LNCAP (cell line): ENCODE measurements around the gene SLC8A1.

Experiments used
- TF ChIP-seq, protein P1 (sequence below): fragments of 450-650 bp; IDR thresholded peaks from 2 replicates; pipeline ENCODE4 v1.5.1; 2017; ENCODE audit warnings: mild to moderate bottlenecking

Gene SLC8A1

DNA sequence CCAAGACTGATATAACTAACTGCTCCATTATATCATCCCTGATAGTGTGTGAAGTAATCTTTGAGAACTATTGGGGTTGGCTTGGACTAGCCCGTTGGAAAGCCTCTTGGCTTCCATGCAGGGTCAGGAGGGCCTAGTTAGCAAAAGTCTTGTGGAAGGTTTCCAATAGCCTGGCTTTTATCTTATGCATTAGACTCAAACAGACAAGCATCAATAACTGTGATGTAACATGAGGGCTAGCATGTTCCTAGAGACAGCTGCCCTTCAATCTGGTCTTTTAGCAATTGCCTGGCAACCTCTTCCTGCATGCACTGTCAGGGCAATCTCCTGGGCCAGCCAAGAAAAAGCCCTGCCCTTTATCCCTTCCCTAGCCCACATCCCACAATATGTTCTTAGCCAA lies 18.2 kb downstream of the SLC8A1 start:
- TF ChIP-seq, protein P1, sequence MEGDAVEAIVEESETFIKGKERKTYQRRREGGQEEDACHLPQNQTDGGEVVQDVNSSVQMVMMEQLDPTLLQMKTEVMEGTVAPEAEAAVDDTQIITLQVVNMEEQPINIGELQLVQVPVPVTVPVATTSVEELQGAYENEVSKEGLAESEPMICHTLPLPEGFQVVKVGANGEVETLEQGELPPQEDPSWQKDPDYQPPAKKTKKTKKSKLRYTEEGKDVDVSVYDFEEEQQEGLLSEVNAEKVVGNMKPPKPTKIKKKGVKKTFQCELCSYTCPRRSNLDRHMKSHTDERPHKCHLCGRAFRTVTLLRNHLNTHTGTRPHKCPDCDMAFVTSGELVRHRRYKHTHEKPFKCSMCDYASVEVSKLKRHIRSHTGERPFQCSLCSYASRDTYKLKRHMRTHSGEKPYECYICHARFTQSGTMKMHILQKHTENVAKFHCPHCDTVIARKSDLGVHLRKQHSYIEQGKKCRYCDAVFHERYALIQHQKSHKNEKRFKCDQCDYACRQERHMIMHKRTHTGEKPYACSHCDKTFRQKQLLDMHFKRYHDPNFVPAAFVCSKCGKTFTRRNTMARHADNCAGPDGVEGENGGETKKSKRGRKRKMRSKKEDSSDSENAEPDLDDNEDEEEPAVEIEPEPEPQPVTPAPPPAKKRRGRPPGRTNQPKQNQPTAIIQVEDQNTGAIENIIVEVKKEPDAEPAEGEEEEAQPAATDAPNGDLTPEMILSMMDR = no peak

DNA sequence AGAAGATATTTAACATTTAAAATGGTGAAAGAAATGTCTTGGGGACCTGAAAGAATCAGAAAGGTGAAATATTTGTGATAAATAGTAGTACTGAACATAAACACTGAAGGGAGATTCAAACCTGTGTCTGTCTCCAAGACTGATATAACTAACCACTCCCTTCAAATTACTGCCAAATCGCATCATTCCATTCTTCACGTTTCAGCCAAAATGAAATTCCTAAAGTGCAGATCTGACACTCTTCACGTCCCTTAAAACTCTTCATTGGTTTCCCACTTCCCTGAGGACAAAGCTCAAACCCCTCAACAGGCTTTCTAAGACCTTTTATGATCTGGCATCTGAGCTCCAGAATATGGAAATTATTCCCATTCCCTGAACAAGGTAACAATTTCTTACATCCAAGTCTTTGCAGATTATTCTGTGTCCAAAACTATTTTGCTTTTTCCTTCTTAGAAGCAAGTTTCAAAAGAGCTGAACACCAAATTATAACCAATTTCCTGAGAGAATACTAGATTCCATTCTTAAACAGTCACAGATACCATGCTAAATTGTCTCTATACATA lies 18.9 kb downstream of the SLC8A1 start:
- TF ChIP-seq, protein P1 = no peak

DNA sequence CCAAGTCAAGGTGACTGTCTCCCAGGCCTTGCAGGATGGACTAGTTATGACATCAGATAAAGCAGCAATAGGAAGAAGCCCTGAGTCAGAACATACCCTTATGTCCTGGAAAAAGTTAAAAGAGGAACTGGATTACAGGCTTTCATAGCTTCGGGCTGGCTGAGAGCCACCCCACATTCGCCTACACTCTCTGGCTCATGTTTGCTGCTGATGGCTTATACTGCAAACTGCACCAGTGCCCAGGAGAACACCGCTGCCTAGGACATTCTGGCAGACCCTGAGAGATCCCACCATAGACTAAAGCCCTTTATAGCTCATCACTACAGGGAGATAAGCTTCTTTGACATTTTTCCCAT lies 20.3 kb downstream of the SLC8A1 start:
- TF ChIP-seq, protein P1 = no peak

DNA sequence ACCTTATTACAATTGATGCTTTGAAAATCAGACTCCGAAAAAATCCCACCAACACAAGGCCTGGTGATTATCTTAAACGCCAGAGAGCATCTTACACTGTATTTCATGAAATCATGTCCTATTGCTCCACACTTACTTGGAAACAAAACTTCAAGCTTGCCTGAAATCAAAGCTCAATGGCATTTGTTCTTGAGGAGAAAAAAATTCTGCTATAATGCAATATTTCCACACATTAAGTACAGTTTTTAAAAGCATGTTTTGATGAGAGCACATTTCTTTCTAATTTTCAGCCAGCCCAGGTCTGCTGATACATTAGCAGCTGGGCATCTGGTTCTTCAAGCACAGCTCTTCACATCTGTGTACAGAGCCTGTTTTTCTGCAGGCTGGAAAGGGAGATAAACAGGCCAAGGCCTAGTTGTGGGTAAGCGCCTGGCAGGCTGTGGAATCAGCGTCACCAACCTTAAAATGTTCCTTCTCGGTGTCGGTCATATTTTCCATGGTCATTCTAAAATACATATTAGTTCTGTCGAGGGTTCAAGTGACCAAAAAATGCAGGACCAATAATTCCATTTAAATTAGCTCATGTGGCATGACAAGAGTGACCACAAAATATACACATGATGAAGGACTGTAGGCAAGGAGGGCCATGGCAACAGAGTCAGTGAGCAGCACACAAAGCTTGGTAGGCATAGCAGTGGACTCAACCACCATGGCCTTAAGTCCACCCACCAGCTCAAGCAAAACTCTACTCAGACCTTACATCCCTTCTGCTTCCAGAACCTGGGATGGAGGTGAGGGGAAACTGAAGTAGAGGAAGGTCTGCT lies 20.9 kb downstream of the SLC8A1 start:
- TF ChIP-seq, protein P1 = no peak

DNA sequence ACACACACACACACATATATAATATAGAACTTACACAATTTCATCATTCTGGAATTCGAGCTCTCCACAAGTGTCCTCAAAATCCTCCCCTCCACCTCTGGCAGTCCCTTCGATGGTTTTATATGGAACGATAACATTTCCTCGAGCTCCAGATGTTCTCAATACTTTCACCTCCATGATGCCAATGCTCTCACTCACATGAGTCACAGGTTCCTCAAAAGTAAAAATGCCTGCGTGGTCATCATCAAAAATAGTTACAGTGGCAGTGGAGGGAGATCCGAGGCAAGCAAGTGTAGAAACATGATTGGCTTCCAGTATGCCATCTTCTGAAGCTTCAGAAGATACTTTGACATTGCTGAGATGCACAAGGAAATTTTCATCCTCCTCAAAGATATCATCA lies 23.5 kb downstream of the SLC8A1 start:
- TF ChIP-seq, protein P1 = no peak

DNA sequence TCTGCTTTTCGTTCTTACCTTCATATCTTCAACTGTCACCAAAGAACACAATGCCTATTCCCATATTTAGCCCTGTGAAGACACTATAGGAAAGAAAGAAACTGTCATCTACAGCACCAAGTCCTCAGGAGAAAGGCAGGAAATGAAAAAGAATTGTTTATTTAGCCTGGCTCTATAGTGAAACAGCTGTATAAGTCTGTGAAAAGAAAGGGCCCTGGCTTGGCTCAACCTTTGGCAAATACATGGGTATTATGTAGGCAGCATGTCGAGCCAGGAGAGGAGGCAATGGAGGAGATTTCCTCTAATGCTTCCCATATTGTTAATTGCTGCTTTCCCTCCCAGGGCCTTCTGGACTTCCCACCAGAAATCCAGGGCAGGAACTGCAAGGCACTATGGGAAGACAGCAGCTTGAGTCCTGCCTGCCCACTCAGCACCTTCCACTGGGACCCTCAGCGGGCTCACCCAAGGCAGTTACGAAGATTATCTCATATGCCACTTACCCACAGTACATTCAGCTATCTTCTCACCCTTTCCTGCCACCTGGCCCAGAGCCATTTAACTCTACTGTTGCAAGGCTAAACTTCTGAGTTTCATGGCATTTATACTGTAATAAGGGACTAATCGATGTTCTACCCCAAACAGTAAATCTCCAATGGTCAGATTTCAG lies 30.1 kb downstream of the SLC8A1 start:
- TF ChIP-seq, protein P1 = no peak

DNA sequence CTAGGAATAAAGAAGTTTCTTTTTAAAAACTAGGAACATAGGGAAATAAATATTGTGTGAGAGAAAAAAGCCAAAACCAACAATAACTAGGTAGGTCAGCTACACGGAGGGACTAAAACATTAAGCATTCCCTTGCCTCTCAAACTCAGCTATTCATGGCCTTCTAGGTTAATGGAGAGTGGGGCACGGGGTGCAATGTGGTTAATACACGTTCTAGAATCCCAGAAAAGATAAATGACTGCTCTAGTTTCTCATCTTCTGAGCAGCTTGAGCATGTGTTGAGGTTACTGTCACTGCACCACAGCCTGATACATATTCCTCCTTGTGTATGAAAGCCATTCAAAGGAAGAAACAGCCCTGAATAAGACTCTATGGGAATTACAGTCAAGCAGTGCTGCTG lies 31.4 kb downstream of the SLC8A1 start:
- TF ChIP-seq, protein P1 = no peak
